Hindlimb muscle (tissue), 1 donor: Measurements from ENCODE around the gene TCP11. TPM values are rescaled to one million over a fixed set of nuclear protein-coding genes. Genes with fewer than 3 reads are reported as not detected.

Source experiments
- DNase-seq: peaks from one replicate; pipeline ENCODE4 v3.0.0-alpha.2; 2013
- polyA plus RNA-seq: library from polyadenylated mRNA; unstranded; fragments of 120-200 nt; gene quantifications from one replicate; pipeline ENCODE4 v1.2.1, GENCODE V29; 2013; ENCODE audit not compliant: insufficient read length

Gene TCP11
- polyA plus RNA-seq, 1 donor = 0.34 TPM

DNA sequence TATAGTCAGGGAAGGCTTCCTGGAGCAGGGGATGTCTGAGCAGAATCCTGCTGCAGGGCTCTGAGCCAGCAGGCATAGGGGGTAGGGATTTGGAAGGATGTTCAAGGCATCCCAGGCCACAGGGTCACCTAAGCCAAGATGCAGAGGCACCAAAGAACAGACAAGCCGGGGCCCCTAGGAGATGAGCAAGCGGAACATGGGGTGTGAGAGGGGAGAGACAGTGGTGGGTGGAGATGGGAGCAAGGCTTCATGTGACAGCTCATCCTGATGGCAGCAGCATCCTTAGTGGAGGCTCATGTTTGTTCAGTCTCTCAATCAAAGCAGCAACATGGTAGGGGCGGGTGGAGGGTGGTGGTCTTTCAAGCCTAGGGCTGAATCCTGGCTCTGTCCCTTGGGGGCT is 29.8 kb upstream of the TCP11 start:
- DNase-seq = no peak

DNA sequence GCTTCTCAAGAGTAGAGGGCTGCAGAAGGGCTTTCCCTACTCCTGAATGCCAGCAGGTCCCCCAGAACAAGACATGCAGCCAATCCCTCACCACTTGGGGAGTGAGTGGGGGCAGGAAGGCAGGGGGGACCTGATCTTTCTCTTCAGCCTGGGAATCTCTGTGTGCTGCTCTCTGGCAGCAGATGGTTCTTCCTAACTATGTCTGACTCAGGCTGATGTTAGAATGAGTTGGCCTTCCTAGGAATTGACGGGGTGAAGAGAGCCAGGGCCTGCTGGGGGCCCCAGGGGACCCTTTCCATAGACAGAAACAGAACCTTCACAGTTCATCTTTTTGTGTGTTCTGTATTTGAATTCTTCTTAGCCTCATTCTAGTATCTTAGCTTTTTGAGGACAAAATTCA is 29.0 kb upstream of the TCP11 start:
- no peak for DNase-seq

DNA sequence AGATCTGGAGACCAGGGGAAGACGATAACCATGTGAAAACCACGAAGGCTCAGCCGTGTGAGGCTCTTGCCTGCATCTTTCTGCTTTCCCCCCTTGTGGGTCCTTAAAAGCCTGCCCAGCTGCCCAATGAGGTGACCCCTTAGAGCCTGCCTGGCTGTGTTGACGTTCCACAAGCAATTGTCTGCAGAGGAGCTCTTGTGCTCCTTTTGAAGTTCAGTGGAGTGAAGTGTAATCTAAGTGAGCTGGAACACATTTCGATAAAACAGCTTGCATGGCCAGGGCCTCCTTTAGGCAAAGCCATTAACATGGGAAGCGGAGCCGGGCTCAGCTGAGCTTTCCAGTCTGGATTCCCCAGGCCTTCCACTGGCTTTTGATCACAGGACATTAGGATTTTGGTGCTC is 27.3 kb upstream of the TCP11 start:
- DNase-seq = no peak

DNA sequence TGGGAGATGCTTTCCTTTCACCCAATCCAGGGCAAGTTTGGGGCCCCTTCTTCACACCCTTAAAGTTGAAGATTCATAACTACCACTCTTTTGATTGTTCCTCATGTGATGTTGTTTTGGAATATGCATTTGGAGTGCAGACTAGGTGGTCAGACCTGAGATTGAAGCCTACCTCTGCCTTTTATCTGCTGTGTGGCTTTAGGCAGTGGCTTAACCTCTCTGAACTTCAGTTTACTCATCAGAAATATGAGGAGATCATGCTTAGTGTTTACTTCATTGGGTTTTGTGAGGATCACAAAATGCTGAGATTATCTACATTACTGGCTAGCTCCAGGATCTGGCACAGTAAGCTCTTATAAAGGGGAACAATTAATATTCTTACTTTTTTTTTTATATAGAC is 26.4 kb upstream of the TCP11 start:
- no peak for DNase-seq

DNA sequence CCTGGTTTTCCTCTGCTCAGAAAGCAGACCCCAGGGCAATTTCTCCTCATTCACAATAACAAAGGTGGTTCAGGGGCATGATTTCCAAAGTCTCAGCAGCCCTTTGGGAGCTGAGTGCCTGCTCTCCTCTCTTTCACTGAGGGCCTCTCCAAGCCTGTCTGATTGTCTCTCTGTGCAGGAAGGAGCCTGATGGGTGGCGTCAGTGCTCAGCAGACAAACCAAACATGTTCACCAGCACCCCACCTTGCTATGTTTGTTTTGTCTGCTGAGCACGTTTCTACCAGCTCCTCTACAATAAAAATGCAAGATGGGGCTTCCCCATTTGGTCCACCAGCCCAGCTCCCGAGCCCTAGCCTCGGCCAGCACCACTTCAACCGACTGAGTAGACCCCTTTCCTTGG is 25.4 kb upstream of the TCP11 start:
- no peak for DNase-seq

DNA sequence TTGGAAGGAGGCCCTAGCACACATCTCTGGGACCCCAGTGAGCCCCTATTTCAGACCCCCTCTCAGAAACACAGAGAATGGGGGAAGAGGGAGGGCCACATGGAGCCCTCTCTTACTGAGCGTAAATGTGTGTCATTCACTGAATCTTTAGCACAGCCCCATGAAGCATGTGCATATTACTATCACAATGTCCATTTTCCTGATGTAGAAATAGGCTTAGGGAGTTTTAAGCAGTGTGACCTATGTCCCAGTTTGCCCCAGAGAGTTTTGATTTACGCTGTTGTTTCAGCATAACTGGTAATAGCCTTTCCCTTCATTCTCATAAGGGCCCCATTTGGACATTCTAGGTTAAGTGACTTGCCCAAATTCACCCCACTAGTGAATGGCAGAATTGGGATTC is 25.0 kb upstream of the TCP11 start:
- DNase-seq = no peak

DNA sequence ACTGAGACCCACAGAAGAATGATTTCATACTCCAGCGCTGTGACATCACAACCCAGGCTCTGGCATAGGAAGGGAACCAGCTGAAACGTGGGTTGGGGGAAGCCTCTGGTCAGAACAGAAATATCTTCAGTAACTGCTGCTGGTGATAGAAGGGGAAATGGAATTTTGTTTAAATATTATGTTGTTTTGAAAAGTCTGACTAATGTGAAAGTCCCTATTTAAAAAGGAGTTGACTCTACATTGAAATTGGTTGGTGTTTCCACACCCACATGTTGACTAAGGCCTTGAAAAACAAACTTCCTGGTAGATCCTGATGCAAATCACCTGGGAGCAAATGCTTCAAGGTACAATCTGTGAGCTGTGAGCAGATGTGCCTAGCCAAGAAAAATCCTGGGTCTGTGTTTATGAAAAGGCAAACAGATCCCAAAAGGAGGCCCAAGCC is 24.5 kb upstream of the TCP11 start:
- DNase-seq = no peak

DNA sequence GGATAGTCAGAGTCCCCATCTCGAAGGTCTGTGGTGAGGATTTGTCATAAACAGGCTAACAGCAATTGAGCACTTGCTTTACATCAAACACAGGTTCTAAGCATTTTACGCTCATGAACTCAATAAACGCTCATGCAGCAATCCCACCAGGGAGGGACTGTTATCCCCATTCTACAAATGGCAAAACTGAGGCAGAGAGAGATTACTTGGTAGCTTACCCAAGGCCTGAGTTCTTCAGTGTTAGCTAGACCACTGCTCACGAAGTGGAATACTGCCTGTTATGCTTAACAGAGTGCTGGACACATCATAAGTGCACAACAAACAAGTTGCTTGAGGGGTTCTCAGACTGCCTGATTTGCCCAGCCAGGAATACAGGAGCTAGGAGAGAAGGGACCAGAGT is 23.7 kb upstream of the TCP11 start:
- DNase-seq = no peak

DNA sequence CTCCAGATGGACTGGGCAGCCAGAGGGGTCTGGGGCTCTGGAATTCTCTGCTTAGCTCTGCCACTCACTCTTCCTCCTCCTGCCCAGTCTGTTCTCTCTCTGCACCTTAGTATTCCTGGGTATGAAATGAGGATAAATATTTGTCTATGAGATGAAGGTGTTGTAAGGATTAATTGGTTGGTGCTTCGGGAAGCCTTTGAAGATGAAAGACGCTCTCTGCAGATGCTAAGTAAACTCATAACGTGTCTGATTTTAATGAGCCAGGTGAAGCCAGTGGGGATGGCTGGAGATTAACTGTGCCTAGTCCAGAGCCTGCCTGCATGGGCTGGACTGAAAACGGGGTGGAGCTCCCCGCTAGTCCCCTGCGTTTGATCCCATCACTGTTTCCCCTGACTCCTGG is 23.1 kb upstream of the TCP11 start:
- DNase-seq = no peak

DNA sequence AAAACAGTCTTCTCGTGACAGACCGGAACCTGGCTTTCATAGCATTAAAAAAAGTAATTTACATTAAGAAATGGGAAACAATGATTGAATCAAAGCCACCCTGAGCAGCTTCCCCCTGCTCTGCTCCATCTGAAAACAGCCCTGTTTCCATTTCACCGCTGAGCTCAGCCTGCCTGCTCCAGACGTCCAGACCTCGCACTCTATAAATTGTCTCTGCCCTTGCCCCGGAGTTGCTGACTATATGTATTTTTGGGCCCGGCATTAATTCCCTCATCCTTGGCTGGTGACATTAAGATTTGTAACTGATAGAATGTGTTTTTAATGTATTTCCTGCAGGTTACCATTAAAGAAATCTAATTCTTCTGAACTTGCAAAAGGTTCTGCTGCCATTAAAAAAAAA is 22.7 kb upstream of the TCP11 start:
- no peak for DNase-seq

DNA sequence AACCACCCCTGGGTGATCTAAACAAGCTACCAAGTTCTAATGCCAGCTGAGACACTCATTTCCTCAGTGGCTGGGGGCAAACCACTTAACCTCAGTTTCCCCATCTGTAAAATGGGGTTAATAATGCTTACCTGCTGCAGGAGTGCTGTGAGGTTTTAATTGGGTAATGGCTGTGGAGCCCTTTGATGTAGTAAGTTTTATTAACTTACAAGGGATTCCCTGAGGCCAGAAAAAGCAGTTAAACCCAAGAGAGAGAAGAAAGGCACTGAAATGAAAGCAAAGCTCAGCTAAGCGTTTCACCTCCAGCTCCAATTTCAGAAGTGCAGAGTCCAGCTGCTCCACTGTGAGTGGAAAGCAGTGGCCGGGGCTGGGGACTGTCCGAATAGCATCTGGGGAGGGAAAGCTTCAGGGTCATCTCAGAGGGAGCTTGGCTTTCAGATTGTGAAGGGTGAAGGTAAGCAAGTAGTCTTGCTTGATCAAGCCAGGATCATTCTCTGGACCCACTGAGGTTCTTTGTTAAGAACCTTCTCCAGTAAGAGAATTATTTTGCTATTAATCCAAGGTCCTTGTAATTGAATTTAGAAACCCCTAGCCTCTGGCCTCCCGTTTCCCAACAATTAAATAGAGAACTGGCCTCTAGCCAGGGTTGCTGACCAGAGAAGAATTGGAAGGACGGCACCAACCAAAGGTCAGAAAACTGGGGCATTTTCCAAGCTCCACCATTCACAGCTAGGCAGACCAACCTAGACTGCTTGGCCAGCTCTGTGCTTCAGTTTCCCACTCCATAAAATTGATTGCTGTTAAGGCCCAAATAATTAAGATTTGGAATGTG is 20.9 kb upstream of the TCP11 start:
- no peak for DNase-seq

DNA sequence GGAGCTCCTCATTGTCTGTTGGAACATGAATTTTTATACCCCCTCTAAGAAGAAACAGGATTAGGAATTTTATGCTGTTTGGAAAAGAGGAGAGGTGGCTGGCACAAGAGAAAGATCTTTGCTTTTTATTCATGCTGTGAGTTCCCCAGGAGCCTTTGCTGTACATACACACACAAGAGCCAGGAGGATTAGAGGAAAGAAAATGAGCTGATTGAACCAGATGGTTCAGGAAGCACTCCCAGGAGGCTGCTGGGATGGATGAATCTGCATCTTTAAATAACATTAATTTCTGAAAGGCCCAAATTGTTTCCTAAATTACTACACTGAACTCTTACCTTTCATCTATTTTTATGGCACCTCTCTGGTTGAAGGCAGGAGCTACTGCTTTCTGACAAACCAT is 20.1 kb upstream of the TCP11 start:
- no peak for DNase-seq

DNA sequence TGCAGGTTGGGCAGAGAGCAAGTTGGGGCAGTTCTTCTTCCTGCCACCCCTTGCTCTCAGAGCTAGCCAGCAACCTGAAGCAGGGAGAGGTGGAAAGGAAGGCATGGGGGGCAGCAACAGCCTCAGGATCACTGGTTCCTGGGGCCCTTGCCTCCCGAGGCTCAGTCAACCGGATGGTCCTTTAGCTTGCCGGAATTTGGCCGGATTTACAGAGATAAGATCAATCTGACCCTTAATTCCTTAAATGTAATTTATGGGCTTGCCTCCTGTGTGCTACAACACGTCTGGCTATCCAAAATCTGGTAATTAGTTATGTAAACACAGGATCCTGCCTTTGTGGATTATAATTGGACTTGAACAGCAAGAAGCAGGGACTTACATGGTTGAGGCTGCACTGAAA is 19.5 kb upstream of the TCP11 start:
- DNase-seq = no peak

DNA sequence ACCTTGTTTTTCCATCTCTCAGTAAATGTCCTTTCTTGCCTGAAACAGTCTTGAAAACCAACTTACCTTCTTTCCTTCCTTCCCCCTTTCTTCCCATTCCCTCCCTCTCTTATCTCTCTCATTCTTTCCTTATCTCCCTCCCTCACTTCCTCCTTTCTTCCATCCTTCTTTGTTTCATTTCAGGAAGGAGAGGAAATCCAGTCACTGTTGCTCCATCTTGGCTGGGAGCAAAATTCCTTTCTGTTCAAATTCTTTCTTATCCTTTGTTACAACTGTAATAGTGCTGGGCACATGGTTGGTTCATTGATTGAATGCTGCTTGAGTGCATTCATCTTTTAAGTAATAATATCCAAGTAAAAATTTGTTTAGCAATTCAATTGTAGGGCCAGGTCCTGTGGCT is 17.4 kb upstream of the TCP11 start:
- no peak for DNase-seq

DNA sequence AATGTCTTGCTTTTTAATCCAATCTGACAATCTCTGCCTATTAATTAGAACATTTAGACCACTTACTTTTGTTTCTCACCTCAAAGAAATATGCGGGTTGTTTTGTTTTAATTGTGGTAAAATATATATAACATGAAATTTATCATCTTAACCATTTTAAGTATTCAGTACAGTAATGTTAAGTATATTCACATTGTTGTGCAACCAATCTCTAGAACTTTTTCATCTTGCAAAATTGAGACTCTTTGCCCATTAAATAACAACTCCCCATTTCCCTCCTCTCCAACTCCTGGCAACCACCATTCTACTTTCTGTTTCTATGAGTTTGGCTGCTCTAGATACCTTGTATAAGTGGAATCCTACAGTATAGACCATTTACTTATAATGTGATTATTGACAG is 13.8 kb upstream of the TCP11 start:
- DNase-seq = no peak

DNA sequence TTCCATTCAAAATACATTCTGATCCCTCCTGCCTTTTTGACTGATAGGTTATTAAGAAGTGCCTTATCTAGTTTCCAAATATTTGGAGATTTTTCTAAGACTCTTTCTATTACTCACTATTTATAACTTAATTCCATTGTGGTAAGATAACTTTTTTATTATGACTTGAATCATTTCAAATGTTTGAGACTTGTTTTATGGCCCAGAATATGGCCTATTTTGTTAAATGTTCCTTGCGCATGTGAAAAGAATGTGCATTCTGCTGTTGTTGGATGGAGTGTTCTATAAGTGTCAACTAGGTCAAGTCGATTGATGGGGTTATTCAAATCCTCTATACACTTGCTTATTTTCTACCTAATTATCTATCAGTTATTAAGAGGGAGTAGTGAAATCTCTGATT is 13.1 kb upstream of the TCP11 start:
- no peak for DNase-seq

DNA sequence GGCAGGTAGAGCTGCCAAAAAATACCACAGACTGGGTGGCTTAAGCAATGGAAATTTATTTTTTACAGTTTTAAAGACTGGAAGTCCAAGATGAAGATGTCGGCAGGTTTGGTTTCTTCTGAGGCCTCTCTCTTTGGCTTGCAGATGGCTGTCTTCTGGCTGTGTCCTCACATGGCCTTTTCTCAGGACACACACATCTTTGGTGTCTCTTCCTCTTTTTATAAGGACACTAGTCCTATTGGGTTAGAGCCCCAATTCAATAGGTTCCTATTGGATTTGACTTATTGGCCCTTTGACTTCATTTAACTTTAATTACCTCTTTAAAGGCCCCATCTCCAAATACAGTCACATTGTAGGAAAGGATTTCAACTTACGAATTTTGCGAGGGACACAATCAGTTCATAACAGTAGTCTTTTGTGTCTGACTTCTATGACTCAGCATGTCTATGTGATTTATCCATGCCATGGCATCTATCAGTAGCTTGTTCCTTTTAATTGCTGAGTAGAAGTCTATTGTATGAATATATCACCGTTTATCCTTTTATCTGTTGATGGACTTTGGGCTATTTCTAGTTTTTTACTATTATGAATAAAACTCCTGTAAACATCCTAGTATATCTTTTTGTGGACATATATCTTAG is 11.0 kb upstream of the TCP11 start:
- no peak for DNase-seq

DNA sequence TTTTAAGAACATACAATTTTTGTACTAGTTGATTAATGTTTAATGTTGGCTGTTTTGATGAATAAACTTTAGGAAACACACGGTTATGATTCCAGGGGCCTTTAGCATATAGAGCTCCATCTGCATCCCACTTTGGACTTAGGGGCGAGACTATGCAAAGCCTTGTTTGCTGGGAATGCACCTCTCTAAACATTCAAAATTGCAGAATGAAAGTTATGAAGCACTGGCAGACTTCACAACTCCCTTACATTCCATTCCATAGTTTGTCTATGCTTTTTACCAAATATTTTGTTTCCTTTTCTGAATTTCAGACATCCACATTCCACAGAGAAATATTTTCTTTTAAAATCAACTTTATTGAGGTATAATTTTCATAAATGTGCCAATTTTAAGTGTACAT is 10.3 kb upstream of the TCP11 start:
- no peak for DNase-seq

DNA sequence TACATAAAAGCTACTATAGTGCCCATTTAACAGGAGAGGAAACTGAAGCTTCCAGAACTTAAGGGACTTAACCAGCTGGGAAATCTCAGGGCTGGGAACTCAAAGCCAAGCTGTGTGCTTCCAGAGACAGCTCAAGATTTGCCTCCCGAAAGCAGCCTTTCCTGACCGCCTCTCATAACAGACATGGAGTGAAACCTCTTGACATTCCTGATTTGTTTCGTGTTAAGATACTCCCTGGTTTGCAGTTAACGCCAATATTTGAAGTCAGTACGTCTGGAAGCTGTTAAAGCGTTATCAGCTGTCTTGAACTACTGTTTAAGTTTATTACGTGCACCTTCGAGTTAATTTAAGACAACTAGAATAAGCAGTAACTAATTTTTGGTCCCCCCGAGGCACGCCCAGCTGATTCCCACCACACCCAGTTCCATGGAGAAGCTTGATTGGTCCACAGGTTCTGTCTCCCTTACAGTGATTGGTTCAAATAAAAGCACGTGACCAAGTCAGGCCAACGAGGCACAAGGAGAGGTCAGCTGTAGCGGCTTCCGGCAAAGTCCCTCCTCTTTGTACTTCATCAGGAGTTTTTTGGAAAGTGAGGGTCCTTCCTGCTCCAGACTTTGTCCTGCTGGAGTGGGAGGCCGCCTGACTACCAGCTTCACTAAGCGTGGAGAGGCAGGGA is 8.9 kb upstream of the TCP11 start:
- no peak for DNase-seq

DNA sequence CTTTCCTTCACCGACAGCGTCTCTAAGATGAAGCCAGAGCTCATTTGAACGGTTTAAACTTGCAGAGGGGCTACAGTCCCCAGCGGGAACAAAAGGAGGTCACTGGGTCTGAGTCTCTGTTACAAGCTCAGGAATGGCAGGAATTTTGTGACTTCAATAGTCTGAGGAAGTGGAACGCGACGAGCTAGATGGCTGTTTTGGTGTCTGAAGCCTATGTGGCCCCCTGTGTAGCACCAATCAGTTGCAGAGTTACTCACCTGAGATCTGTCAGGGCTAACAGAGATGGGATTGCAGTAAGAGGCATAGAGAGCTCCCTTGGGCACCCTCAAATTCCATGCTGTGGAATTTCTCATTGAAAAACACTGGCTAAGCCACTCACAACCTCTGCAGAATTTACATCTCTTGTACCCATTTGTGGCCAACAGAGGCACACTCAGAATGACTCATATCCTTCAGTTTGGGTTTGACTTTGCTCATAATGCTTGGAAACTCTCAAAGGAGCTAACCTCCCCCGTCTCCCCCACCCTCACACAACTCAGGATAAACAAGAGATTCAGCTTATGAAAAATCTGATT is 7.1 kb upstream of the TCP11 start:
- DNase-seq = no peak

DNA sequence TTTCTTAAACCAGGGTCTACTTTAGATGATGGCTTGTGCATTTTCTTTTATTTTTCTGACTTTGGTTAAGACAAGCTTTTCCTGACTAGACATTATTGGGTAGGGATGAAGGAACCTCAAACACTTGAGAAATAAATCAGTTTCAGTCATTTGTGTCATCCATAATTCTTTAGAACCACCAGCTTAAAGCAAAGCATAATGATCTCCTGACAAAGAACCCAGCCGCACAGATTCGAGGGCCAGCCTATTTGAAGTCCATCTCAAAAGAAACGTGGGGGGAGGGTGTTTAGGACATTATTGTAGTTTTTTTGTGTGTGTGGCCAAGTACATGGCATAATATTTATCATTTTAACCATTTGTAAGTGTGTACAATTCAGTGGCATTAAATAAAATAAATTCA is 6.3 kb upstream of the TCP11 start:
- DNase-seq = no peak

DNA sequence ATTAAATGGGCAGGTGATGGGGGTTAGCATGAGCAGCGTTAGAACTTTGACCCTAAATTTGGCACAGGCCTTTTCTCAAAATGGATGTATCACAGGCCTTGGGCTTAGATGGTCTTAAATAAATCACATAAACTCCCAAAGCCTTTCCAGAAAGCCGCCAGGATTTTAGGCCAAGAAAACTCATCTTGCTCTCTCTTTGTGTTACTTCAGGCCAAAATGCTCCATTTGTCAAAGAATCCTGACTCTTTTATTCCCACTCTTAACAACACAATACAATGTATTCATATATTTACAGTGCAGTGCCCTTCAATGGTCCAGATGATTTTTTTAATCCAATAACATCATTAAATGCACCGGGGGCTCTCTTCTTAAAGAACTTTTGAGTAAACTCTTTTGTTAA is 5.9 kb upstream of the TCP11 start:
- DNase-seq = no peak

DNA sequence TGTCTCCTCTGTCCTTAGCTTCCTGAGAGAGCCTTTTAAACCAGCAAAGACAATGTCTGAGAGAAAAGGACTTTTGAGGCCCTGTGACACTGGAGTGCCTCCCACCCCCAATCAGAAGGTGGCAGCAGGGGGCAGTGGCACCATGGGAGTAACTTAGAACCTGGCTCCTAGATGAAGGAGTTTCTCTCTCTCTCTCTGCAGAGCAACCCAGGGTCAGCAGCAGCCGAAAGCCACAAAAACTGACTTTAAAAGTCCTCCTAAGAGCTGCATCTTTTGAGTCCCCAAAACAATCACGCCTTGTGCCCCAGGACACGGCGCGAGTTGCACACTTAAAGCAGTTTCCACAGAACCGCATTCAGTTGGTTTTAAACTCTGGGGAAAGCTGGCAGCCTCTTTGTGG is 5.3 kb upstream of the TCP11 start:
- DNase-seq = no peak

DNA sequence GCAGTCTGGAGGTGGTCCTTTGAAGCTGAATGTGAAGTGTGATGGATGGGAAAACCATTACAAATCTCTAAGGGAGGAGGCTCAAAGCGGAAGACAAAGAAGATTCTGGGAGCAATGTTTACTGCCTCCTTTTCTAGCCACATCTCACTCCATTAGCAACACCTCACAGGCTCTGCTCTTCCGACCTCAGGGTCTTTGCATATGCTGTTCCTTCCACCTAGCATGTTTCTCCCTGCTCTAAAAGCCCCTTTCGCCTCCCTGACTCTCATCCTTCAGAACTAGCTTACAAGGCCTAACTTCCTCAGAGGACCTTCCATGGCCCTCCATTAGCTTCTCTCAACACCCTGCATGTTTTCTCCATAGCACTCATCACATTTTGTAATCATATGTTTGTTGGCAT is 4.6 kb upstream of the TCP11 start:
- DNase-seq = no peak
